NB4 (cell line): ENCODE results near the gene MYLK.

ENCODE experiments used
- CTCF ChIP-seq: IDR thresholded peaks from one replicate; pipeline ENCODE4 v1.5.1; 2012; ENCODE audit warnings: low read depth, low read length
- MYC ChIP-seq: IDR thresholded peaks from 2 replicates; pipeline ENCODE4 v1.6.1; 2011; ENCODE audit warnings: low read depth, low read length
- POLR2A ChIP-seq: IDR thresholded peaks from 2 replicates; pipeline ENCODE4 v1.6.1; 2011; ENCODE audit warnings: mild to moderate bottlenecking; ENCODE audit not compliant: insufficient read length; ENCODE audit errors: extremely low read depth
- TF ChIP-seq, protein P1 (sequence below): IDR thresholded peaks from 2 replicates; pipeline ENCODE4 v1.6.1; 2011; ENCODE audit warnings: low read depth, low read length

DNA sequence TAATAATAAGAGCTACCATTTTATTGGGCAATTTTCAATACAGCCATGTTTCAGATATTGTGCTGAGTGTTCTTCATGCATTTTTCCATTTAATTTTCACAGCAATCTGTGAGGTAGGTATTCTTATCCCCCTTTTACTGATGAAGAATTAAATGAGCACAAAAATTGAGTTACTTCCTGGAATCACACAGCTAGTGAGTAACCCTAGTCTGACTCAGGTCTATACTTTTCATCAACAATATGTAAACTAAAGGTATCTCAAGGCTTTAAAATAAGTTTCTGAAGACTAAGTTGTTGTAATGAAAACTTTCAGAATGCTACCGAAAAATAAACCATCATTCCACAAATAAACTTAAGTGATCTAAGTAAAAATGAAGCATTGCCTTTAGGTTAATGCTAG is 321.6 kb downstream of the MYLK start:
- TF ChIP-seq CTCF (no peak), POLR2A (no peak), MYC (no peak)
- TF ChIP-seq, protein P1, sequence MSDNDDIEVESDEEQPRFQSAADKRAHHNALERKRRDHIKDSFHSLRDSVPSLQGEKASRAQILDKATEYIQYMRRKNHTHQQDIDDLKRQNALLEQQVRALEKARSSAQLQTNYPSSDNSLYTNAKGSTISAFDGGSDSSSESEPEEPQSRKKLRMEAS: no peak
